GM23338 (cell line): Measurements from ENCODE around the gene MAP1B.

Experiments used
- CTCF ChIP-seq, 2 experiments: fragments of 200-600 bp in 1 of 2; sonication (generic) in 1 of 2; conservative IDR thresholded peaks; 2 replicates each; pipeline versions ENCODE4 v1.5.1 to v1.6.1; 2016 to 2017; ENCODE audit warnings: antibody characterized with exemption in 2 of 2, low read depth in 2 of 2, mild to moderate bottlenecking in 2 of 2, moderate library complexity in 1 of 2
- EZH2 ChIP-seq: fragments of 200-600 bp; sonication (generic); IDR thresholded peaks from one replicate; pipeline ENCODE4 v1.8.0; 2017; ENCODE audit warnings: antibody characterized with exemption, mild to moderate bottlenecking, low read depth; ENCODE audit not compliant: unreplicated experiment
- EZH2phosphoT487 ChIP-seq: fragments of 200-600 bp; sonication (generic); IDR thresholded peaks from one replicate; pipeline ENCODE4 v1.8.1; 2018; ENCODE audit warnings: antibody characterized with exemption; ENCODE audit not compliant: unreplicated experiment
- NANOG ChIP-seq: IDR thresholded peaks from 2 replicates; pipeline ENCODE4 v1.6.1; 2016; ENCODE audit warnings: antibody characterized with exemption, borderline replicate concordance
- POLR2AphosphoS5 ChIP-seq: IDR thresholded peaks from 2 replicates; pipeline ENCODE4 v1.6.1; 2016; ENCODE audit warnings: antibody characterized with exemption, low read depth
- REST ChIP-seq: IDR thresholded peaks from one replicate; pipeline ENCODE4 v1.6.1; 2018; ENCODE audit warnings: antibody characterized with exemption; ENCODE audit not compliant: unreplicated experiment
- STAT1 ChIP-seq: IDR thresholded peaks from one replicate; pipeline ENCODE4 v1.6.1; 2016; ENCODE audit warnings: antibody characterized with exemption; ENCODE audit not compliant: unreplicated experiment
- ZNF331 ChIP-seq: fragments of 250-450 bp; sonication (Bioruptor Pico); IDR thresholded peaks from 2 replicates; pipeline ENCODE4 v1.5.0; 2020; ENCODE audit warnings: low read depth, mild to moderate bottlenecking, moderate library complexity

GRCh38 chr5:72232838-72233237, 125.6 kb downstream of the MAP1B start:
- TF ChIP-seq CTCF (conservative IDR thresholded peaks at IDR 0.05; ENCODE audit: low read depth in 2 of 2) (no peak), STAT1 (no peak), ZNF331 (no peak), POLR2AphosphoS5 (no peak), EZH2phosphoT487 (no peak), NANOG (no peak), REST (no peak), EZH2 (no peak)
